SK-N-MC (cell line): ENCODE data around the gene COPB2.

Experiments used
- DNase-seq: peaks from one replicate; pipeline ENCODE4 v3.0.0-alpha.2; 2011; ENCODE audit warnings: low read depth, low spot score
- H3K27ac ChIP-seq: fragments of 200-600 bp; sonication (generic); 2 replicates; pipeline ENCODE4 v1.5.1; 2016; ENCODE audit warnings: mixed run types
- H3K36me3 ChIP-seq: fragments of 200-600 bp; sonication (generic); 2 replicates; pipeline ENCODE4 v1.6.1; 2017; ENCODE audit warnings: antibody characterized with exemption, low read length, mixed read lengths; ENCODE audit not compliant: insufficient read depth
- H3K4me3 ChIP-seq: fragments of 200-600 bp; sonication (generic); 2 replicates; pipeline ENCODE4 v1.5.1; 2016
- H3K9ac ChIP-seq: fragments of 200-600 bp; sonication (generic); 2 replicates; pipeline ENCODE4 v1.8.0; 2017; ENCODE audit warnings: mixed run types, mixed read lengths; ENCODE audit not compliant: insufficient read length
- H3K9me3 ChIP-seq: fragments of 200-600 bp; sonication (generic); 2 replicates; pipeline ENCODE4 v1.6.1; 2017; ENCODE audit warnings: low read depth, mild to moderate bottlenecking, antibody characterized with exemption, low read length, moderate library complexity, mixed read lengths
- EZH2 ChIP-seq: fragments of 200-600 bp; sonication (generic); IDR thresholded peaks from one replicate; pipeline ENCODE4 v1.6.1; 2017; ENCODE audit warnings: antibody characterized with exemption
- FOXP2 ChIP-seq: optimal IDR thresholded peaks from 2 replicates; pipeline ENCODE3; 2011; ENCODE audit warnings: mild to moderate bottlenecking, moderate library complexity; ENCODE audit not compliant: insufficient read depth; ENCODE audit errors: extremely low read length, control extremely low read depth
- POLR2AphosphoS5 ChIP-seq: IDR thresholded peaks from 2 replicates; pipeline ENCODE4 v1.6.1; 2012; ENCODE audit warnings: mild to moderate bottlenecking, low read depth, low read length, borderline replicate concordance

COPB2 gene

DNA sequence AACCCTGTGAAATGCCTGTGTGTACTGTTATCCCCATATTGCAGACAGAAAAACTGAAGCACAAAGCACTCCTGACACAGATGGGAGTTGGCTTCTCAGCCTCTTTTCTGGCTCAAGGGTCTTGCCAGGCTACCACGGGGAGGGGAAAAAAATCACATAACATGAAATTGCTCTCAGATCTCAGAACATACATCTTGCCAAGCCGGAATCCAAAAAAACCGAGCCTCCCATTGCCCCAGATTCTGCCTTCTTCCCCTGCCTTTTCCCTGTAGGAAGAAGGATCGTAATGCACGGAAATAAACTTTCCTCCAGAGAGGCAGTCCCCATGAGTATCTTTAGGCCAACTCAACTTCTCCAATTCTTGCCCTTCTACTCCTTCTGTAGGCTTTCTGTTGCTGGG lies 62.2 kb downstream of the COPB2 start:
- TF ChIP-seq EZH2 (no peak), POLR2AphosphoS5 (no peak), FOXP2 (no peak)
- H3K4me3 ChIP-seq = no peak overlapping the region
- H3K36me3 ChIP-seq = no peaks in the 10 kb centered on the region
- H3K27ac ChIP-seq = no peak overlapping the region
- no peak overlapping the region for H3K9ac ChIP-seq
- no peaks in the 10 kb centered on the region for H3K9me3 ChIP-seq
- DNase-seq = no peak

DNA sequence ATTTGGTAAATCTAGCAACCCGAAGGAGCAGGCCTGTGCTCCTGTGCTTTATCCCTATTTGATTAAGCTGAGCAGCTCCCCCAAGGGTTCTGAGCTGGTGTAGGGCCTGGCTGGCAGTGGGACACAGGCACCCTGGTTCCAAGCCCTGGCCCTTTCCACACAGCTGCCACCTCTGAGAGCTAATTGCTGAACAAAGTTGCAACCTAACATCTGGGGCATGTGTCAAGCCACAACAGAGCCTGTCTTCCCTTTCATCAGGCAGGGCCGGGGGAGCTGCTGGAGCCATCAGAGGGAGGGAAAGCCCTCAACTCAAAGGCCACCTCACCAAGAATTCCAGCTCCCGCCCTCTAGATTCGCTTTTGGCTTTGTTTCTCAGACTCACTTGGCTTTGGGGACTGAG lies 62.7 kb downstream of the COPB2 start:
- no peak for DNase-seq
- Histone ChIP-seq H3K27ac (no peak overlapping the region), H3K9me3 (no peaks in the 10 kb centered on the region), H3K9ac (no peak overlapping the region), H3K36me3 (no peaks in the 10 kb centered on the region), H3K4me3 (no peak overlapping the region)
- TF ChIP-seq EZH2 (no peak), FOXP2 (no peak), POLR2AphosphoS5 (no peak)

- Histone ChIP-seq H3K9ac (no peak overlapping the region), H3K36me3 (no peaks in the 10 kb centered on the region), H3K4me3 (no peak overlapping the region), H3K27ac (no peak overlapping the region), H3K9me3 (no peaks in the 10 kb centered on the region)
- no peak for DNase-seq
- TF ChIP-seq POLR2AphosphoS5 (no peak), FOXP2 (no peak), EZH2 (no peak)
These were observed 63.3 kb downstream of the COPB2 start for GRCh38 chr3:139326131-139326530.

- DNase-seq = no peak
- Histone ChIP-seq H3K9ac (no peak overlapping the region), H3K27ac (no peak overlapping the region), H3K4me3 (no peak overlapping the region), H3K9me3 (no peaks in the 10 kb centered on the region), H3K36me3 (no peaks in the 10 kb centered on the region)
- TF ChIP-seq POLR2AphosphoS5 (no peak), EZH2 (no peak), FOXP2 (no peak)
These were observed 63.9 kb downstream of the COPB2 start for GRCh38 chr3:139325551-139325950.

GRCh38 chr3:139324456-139324855 lies 65.0 kb downstream of the COPB2 start:
- no peak overlapping the region for H3K4me3 ChIP-seq
- H3K9me3 ChIP-seq = no peaks in the 10 kb centered on the region
- no peak for DNase-seq
- TF ChIP-seq FOXP2 = no peak
- TF ChIP-seq POLR2AphosphoS5 = no peak
- no peak for TF ChIP-seq EZH2
- no peak overlapping the region for H3K9ac ChIP-seq
- no peak overlapping the region for H3K27ac ChIP-seq
- H3K36me3 ChIP-seq = no peaks in the 10 kb centered on the region

DNA sequence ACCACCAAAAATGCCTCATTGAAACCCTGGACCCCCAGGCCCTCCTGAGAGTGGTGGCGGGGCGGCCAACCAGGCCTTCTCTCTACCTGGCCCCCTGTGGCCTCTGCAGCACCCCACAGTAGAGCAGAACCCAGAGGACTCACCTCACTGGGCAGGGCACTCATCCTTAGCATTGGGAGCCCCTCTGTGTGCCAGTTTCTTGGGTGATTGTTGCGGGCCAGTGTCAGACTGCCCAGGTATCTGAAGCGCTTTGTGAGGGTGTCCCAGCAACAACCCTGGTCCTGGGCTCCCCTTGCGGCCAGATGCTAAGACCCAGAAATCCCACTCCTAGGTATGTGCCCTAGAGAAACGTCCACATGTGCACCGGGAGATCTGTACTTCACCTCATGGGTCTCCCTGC lies 66.3 kb downstream of the COPB2 start:
- no peak overlapping the region for H3K9ac ChIP-seq
- no peaks in the 10 kb centered on the region for H3K9me3 ChIP-seq
- H3K4me3 ChIP-seq = no peak overlapping the region
- no peak for TF ChIP-seq EZH2
- TF ChIP-seq POLR2AphosphoS5 = no peak
- TF ChIP-seq FOXP2 = no peak
- H3K36me3 ChIP-seq = no peaks in the 10 kb centered on the region
- no peak for DNase-seq
- H3K27ac ChIP-seq = no peak overlapping the region

GRCh38 chr3:139322346-139322745 lies 67.1 kb downstream of the COPB2 start:
- Histone ChIP-seq H3K9ac (no peak overlapping the region), H3K9me3 (no peaks in the 10 kb centered on the region), H3K4me3 (no peak overlapping the region), H3K27ac (no peak overlapping the region), H3K36me3 (no peaks in the 10 kb centered on the region)
- TF ChIP-seq FOXP2 (no peak), EZH2 (no peak), POLR2AphosphoS5 (no peak)
- DNase-seq = no peak

- no peak for DNase-seq
These were observed 68.7 kb downstream of the COPB2 start for GRCh38 chr3:139320551-139321309.

More at GRCh38 chr3:139320551-139321309, 68.7 kb downstream of the COPB2 start:
- no peak overlapping the region for H3K4me3 ChIP-seq
- H3K9me3 ChIP-seq = no peaks in the 10 kb centered on the region
- H3K9ac ChIP-seq = no peak overlapping the region
- TF ChIP-seq FOXP2 = no peak
- TF ChIP-seq POLR2AphosphoS5 = no peak
- TF ChIP-seq EZH2 = no peak
- no peak overlapping the region for H3K27ac ChIP-seq
- no peaks in the 10 kb centered on the region for H3K36me3 ChIP-seq
